GM12878 (cell line): ENCODE data around the gene RAN. TPM values are rescaled to one million over a fixed set of nuclear protein-coding genes. Genes with fewer than 3 reads are reported as not detected.

Experiments used
- BCL11A ChIP-seq: IDR thresholded peaks from 2 replicates; pipeline ENCODE4 v1.6.1; 2011; ENCODE audit warnings: low read depth, low read length
- DPF2 ChIP-seq: fragments of 450-650 bp; IDR thresholded peaks from 2 replicates; pipeline ENCODE4 v1.6.1; 2017; ENCODE audit warnings: mild to moderate bottlenecking
- FOXM1 ChIP-seq: IDR thresholded peaks from 2 replicates; pipeline ENCODE4 v1.6.1; 2012; ENCODE audit warnings: low read depth, mild to moderate bottlenecking, inconsistent platforms, low read length, moderate library complexity
- HDGF ChIP-seq: fragments of 450-650 bp; IDR thresholded peaks from 2 replicates; pipeline ENCODE4 v1.6.1; 2016; ENCODE audit warnings: antibody characterized with exemption
- IKZF2 ChIP-seq, 2 experiments: fragments of 450-650 bp; IDR thresholded peaks; 2 replicates each; pipeline ENCODE4 v1.6.1; 2017; ENCODE audit warnings: mild to moderate bottlenecking in 2 of 2, moderate library complexity in 2 of 2
- POLR2AphosphoS5 ChIP-seq: IDR thresholded peaks from 2 replicates; pipeline ENCODE4 v1.6.1; 2011; ENCODE audit warnings: mild to moderate bottlenecking, low read length, inconsistent platforms
- SMARCA5 ChIP-seq: fragments of 450-650 bp; IDR thresholded peaks from 2 replicates; pipeline ENCODE4 v1.6.1; 2017; ENCODE audit warnings: mild to moderate bottlenecking
- polyA plus RNA-seq, 11 experiments: library from polyadenylated mRNA; depleted of rRNA in 4 of 11; unstranded in 6 of 11; stranded (reverse) in 5 of 11; fragments of >200 nt; fragmentation: Nextera tagmentation in 4 of 11; fragmentation: Illumina TruSeq in 1 of 11; extraction: Ambion mirVana in 4 of 11; extraction: Trizol in 1 of 11; gene quantifications; 1 replicate in 1 of 11; 2 replicates in 10 of 11; pipeline versions ENCODE4 v1.2.1 to v1.2.3, GENCODE V29; 2011 to 2016; ENCODE audit warnings: inconsistent platforms in 2 of 11, missing spikeins in 2 of 11, low read depth in 1 of 11
- total RNA-seq, 4 experiments: library from RNA; depleted of rRNA in 3 of 4; stranded (reverse); fragments of >200 nt in 3 of 4; fragmentation: Illumina TruSeq in 1 of 4; extraction: Trizol in 1 of 4; gene quantifications; 2 replicates each; pipeline versions ENCODE4 v1.2.1 to v1.2.3, GENCODE V29; 2013 to 2021
- TF ChIP-seq, protein P1 (sequence below): IDR thresholded peaks from 2 replicates; pipeline ENCODE4 v1.6.1; 2012; ENCODE audit warnings: low read length, inconsistent platforms
- TF ChIP-seq, protein P2 (sequence below): IDR thresholded peaks from 2 replicates; pipeline ENCODE4 v1.6.1; 2011; ENCODE audit warnings: low read depth, low read length, improper control_type of control experiment, borderline replicate concordance
- TF ChIP-seq, protein P3 (sequence below): fragments of 450-650 bp; IDR thresholded peaks from 2 replicates; pipeline ENCODE4 v1.6.1; 2017; ENCODE audit warnings: borderline replicate concordance

RAN gene
- total and polyA plus RNA-seq, 10 of the 15 experiments (the other 5 are each of a cell fraction or from before 2014, with no cell fraction given): 1,598 to 3,769 (median 2,845) TPM

DNA sequence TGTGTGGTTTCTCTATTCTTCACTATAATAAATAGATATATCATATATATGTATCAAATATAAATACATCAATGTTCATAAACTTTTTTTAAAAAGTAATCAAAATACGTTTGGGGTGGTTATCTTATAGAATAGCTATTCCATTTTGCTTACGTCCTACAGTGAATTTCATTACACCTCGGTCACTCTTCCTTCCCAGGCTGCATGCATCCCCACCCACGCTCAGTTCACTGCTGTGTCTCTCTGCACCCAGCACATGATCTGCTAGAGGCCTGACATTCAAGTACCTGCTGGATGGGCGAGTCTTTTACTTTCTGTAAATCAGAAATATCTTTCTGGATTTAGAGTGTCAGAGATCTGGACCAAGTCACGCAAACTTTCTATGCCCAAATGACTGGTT lies 36.4 kb upstream of the RAN start (continued):
- TF ChIP-seq, protein P1, sequence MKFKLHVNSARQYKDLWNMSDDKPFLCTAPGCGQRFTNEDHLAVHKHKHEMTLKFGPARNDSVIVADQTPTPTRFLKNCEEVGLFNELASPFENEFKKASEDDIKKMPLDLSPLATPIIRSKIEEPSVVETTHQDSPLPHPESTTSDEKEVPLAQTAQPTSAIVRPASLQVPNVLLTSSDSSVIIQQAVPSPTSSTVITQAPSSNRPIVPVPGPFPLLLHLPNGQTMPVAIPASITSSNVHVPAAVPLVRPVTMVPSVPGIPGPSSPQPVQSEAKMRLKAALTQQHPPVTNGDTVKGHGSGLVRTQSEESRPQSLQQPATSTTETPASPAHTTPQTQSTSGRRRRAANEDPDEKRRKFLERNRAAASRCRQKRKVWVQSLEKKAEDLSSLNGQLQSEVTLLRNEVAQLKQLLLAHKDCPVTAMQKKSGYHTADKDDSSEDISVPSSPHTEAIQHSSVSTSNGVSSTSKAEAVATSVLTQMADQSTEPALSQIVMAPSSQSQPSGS: no peak
- TF ChIP-seq, protein P2, sequence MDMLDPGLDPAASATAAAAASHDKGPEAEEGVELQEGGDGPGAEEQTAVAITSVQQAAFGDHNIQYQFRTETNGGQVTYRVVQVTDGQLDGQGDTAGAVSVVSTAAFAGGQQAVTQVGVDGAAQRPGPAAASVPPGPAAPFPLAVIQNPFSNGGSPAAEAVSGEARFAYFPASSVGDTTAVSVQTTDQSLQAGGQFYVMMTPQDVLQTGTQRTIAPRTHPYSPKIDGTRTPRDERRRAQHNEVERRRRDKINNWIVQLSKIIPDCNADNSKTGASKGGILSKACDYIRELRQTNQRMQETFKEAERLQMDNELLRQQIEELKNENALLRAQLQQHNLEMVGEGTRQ: no peak
- no peak for TF ChIP-seq DPF2
- TF ChIP-seq, protein P3, sequence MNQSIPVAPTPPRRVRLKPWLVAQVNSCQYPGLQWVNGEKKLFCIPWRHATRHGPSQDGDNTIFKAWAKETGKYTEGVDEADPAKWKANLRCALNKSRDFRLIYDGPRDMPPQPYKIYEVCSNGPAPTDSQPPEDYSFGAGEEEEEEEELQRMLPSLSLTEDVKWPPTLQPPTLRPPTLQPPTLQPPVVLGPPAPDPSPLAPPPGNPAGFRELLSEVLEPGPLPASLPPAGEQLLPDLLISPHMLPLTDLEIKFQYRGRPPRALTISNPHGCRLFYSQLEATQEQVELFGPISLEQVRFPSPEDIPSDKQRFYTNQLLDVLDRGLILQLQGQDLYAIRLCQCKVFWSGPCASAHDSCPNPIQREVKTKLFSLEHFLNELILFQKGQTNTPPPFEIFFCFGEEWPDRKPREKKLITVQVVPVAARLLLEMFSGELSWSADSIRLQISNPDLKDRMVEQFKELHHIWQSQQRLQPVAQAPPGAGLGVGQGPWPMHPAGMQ: no peak
- no peak for TF ChIP-seq SMARCA5
- TF ChIP-seq FOXM1: no peak
- TF ChIP-seq POLR2AphosphoS5: no peak
- TF ChIP-seq HDGF: no peak
- TF ChIP-seq BCL11A: no peak
- no peak for TF ChIP-seq IKZF2 (IDR thresholded peaks at IDR 0.05)
